Common myeloid progenitor, CD34-positive (primary cell): ENCODE measurements around the gene DUS1L.

Source experiments
- CTCF ChIA-PET: fragments of 350-600 bp; sonication (Branson Sonifier 250); formaldehyde crosslinking; loops from one replicate; lab custom pipeline; 2021; ENCODE audit warnings: antibody characterized with exemption; lab: Charles Lee
- POLR2A ChIA-PET: fragments of 350-600 bp; sonication (Branson Sonifier 250); formaldehyde crosslinking; loops from one replicate; lab custom pipeline; 2021; ENCODE audit warnings: antibody characterized with exemption; lab: Charles Lee
- DNase-seq, 3 donors: peaks; one replicate each; pipeline versions ENCODE4 v3.0.0 to v3.0.0-alpha.2; 2013
- H3K27ac ChIP-seq, 2 experiments: 1 replicate in 1 of 2; 2 replicates in 1 of 2; pipeline ENCODE4 v1.7.0; 2013; ENCODE audit warnings: inconsistent platforms in 2 of 2, low read length in 2 of 2, mild to moderate bottlenecking in 2 of 2, low read depth in 1 of 2, moderate library complexity in 1 of 2; ENCODE audit not compliant: severe bottlenecking in 2 of 2, insufficient read depth in 1 of 2, poor library complexity in 1 of 2
- H3K27me3 ChIP-seq, 5 experiments: replicated peaks in 2 of 5; 1 replicate in 3 of 5; 2 replicates in 2 of 5; pipeline versions ENCODE4 v1.6.1 to v1.7.0; 2013; ENCODE audit warnings: low read length in 4 of 5, mild to moderate bottlenecking in 2 of 5, moderate library complexity in 2 of 5, inconsistent platforms in 1 of 5; ENCODE audit not compliant: insufficient read depth in 5 of 5, control insufficient read depth in 4 of 5
- H3K36me3 ChIP-seq, 4 experiments: 1 replicate in 2 of 4; 2 replicates in 2 of 4; pipeline versions ENCODE4 v1.6.1 to v1.7.0; 2013; ENCODE audit warnings: low read length in 3 of 4, control low read depth in 1 of 4, mild to moderate bottlenecking in 1 of 4; ENCODE audit not compliant: control insufficient read depth in 4 of 4, insufficient read depth in 4 of 4
- H3K4me1 ChIP-seq, 4 experiments: 1 replicate in 3 of 4; 2 replicates in 1 of 4; pipeline versions ENCODE4 v1.6.1 to v1.7.1; 2013; ENCODE audit warnings: low read length in 3 of 4, mild to moderate bottlenecking in 3 of 4, control low read depth in 1 of 4, inconsistent platforms in 1 of 4, moderate library complexity in 1 of 4; ENCODE audit not compliant: control insufficient read depth in 4 of 4, insufficient read depth in 4 of 4; ENCODE audit errors: control extremely low read depth in 1 of 4
- H3K4me3 ChIP-seq, 7 experiments: 1 replicate in 4 of 7; 2 replicates in 3 of 7; pipeline versions ENCODE4 v1.5.1 to v1.7.0; 2013; ENCODE audit warnings: mild to moderate bottlenecking in 7 of 7, low read length in 6 of 7, moderate library complexity in 6 of 7, inconsistent platforms in 2 of 7, low read depth in 2 of 7, control low read depth in 1 of 7; ENCODE audit not compliant: insufficient read depth in 4 of 7, control insufficient read depth in 1 of 7; ENCODE audit errors: extremely low read depth in 1 of 7
- H3K9me3 ChIP-seq, 5 experiments: 1 replicate in 4 of 5; 2 replicates in 1 of 5; pipeline versions ENCODE4 v1.6.1 to v1.7.1; 2013; ENCODE audit warnings: low read length in 4 of 5, mild to moderate bottlenecking in 2 of 5, inconsistent platforms in 1 of 5, low read depth in 1 of 5, moderate library complexity in 1 of 5; ENCODE audit not compliant: control insufficient read depth in 4 of 5, insufficient read depth in 2 of 5; ENCODE audit errors: control extremely low read depth in 1 of 5
- WGBS: methylation state at CpG from one replicate; pipeline ENCODE4 v1.1.5; 2013; ENCODE audit not compliant: insufficient coverage; 5-methylcytosine and 5-hydroxymethylcytosine counted together

The DUS1L gene

GRCh38 chr17:82016061-82016874 lies 49.3 kb downstream of the DUS1L start:
- 94% methylated on average over 18 of the region's 28 CpGs for WGBS
- Histone ChIP-seq H3K4me1 (peaks cover 0 to 31% (median 29%) of the 10 kb centered on the region in 4 experiments), H3K4me3 (no peak overlapping the region), H3K27me3 (no peaks in the 10 kb centered on the region), H3K27ac (no peak overlapping the region), H3K9me3 (no peaks in the 10 kb centered on the region), H3K36me3 (peaks cover 0 to 19% (median 9%) of the 10 kb centered on the region in 4 experiments)
- DNase-seq: no peak
- ChIA-PET POLR2A (interaction anchor here (0.7 kb wide), 1 partner anchor 57 kb away, joined by 3 read pairs; no protein-coding TSS in a partner anchor), CTCF (interaction anchor here (1.0 to 2.7 kb wide), 4 partner anchors 14 to 62 kb away, joined by 3 to 20 read pairs (median 4); partner anchors contain the start of gene NOTUM)

- POLR2A ChIA-PET: no interaction called here
- CTCF ChIA-PET: interaction anchor here (1.0 to 2.7 kb wide), 3 partner anchors 55 to 61 kb away, joined by 3 to 20 read pairs (median 4); partner anchors contain the start of gene NOTUM
- H3K27ac ChIP-seq: no peak overlapping the region
- no peaks in the 10 kb centered on the region for H3K27me3 ChIP-seq
- DNase-seq: no peak
- H3K4me1 ChIP-seq: peaks cover 0 to 30% (median 26%) of the 10 kb centered on the region in 4 experiments
- peaks cover 0 to 19% (median 9%) of the 10 kb centered on the region in 4 experiments for H3K36me3 ChIP-seq
- no peaks in the 10 kb centered on the region for H3K9me3 ChIP-seq
- no peak overlapping the region for H3K4me3 ChIP-seq
- WGBS: 95% methylated on average over 18 of the region's 24 CpGs
Measured at GRCh38 chr17:82015311-82015971, 50.2 kb downstream of the DUS1L start.

- Histone ChIP-seq H3K9me3 (no peaks in the 10 kb centered on the region), H3K4me1 (peaks cover 0 to 30% (median 26%) of the 10 kb centered on the region in 4 experiments), H3K27ac (no peak overlapping the region), H3K27me3 (no peaks in the 10 kb centered on the region), H3K4me3 (no peak overlapping the region), H3K36me3 (peaks cover 0 to 19% (median 9%) of the 10 kb centered on the region in 4 experiments)
- CTCF ChIA-PET: no interaction called here
- DNase-seq: no peak
- WGBS: 88% methylated on average over 10 of the region's 13 CpGs
- POLR2A ChIA-PET: no interaction called here
Measured at GRCh38 chr17:82014971-82015310, 50.7 kb downstream of the DUS1L start.

- DNase-seq: no peak
- POLR2A ChIA-PET: no interaction called here
- Histone ChIP-seq H3K4me1 (peaks cover 0 to 34% (median 29%) of the 10 kb centered on the region in 4 experiments), H3K9me3 (no peaks in the 10 kb centered on the region), H3K27ac (no peak overlapping the region), H3K4me3 (no peak overlapping the region), H3K36me3 (peaks cover 0 to 19% (median 9%) of the 10 kb centered on the region in 4 experiments), H3K27me3 (no peaks in the 10 kb centered on the region)
- CTCF ChIA-PET: no interaction called here
- WGBS: 90% methylated on average over 23 of the region's 23 CpGs
Measured at GRCh38 chr17:82014432-82014831, 51.2 kb downstream of the DUS1L start.

- WGBS: 92% methylated on average over 16 of the region's 16 CpGs
- POLR2A ChIA-PET: interaction anchor here (0.9 kb wide), 1 partner anchor 101 kb away, joined by 3 read pairs; no protein-coding TSS in a partner anchor
- no peak for DNase-seq
- peaks cover 0 to 16% (median 8%) of the 10 kb centered on the region in 4 experiments for H3K36me3 ChIP-seq
- CTCF ChIA-PET: interaction anchor here (0.8 to 2.0 kb wide), 3 partner anchors 34 to 54 kb away, joined by 3 to 15 read pairs (median 3); no protein-coding TSS in a partner anchor
- H3K4me1 ChIP-seq: peaks cover 0 to 40% (median 34%) of the 10 kb centered on the region in 4 experiments
- H3K4me3 ChIP-seq: no peak overlapping the region
- no peaks in the 10 kb centered on the region for H3K27me3 ChIP-seq
- no peaks in the 10 kb centered on the region for H3K9me3 ChIP-seq
- no peak overlapping the region for H3K27ac ChIP-seq
Measured at GRCh38 chr17:82013772-82014321, 51.8 kb downstream of the DUS1L start.

GRCh38 chr17:82013341-82013740 lies 52.3 kb downstream of the DUS1L start:
- no peaks in the 10 kb centered on the region for H3K27me3 ChIP-seq
- peaks cover 0 to 41% (median 35%) of the 10 kb centered on the region in 4 experiments for H3K4me1 ChIP-seq
- 17% methylated on average over 20 of the region's 22 CpGs for WGBS
- ChIA-PET CTCF (interaction anchor here (0.8 to 2.0 kb wide), 3 partner anchors 33 to 53 kb away, joined by 3 to 15 read pairs (median 3); no protein-coding TSS in a partner anchor), POLR2A (interaction anchor here (0.9 kb wide), 1 partner anchor 101 kb away, joined by 3 read pairs; no protein-coding TSS in a partner anchor)
- H3K36me3 ChIP-seq: peaks cover 0 to 11% (median 5%) of the 10 kb centered on the region in 4 experiments
- H3K27ac ChIP-seq: no peak overlapping the region
- H3K9me3 ChIP-seq: no peaks in the 10 kb centered on the region
- DNase-seq: peak in 2 of 3 donors; percentile 73 to 80
- no peak overlapping the region for H3K4me3 ChIP-seq
